AG09319 (cell line): ENCODE measurements around the gene PAX6.

ENCODE experiments used
- DNase-seq: peaks from one replicate; pipeline ENCODE4 v3.0.0-alpha.2; 2010; ENCODE audit warnings: low read depth; ENCODE audit errors: extremely low read depth
- CTCF ChIP-seq: IDR thresholded peaks from 2 replicates; pipeline ENCODE4 v1.5.1; 2011; ENCODE audit warnings: low read depth, mild to moderate bottlenecking, inconsistent platforms, low read length, moderate library complexity

Gene PAX6

GRCh38 chr11:31780480-31780971, 30.6 kb downstream of the PAX6 start:
- DNase-seq, result no peak

GRCh38 chr11:31780078-31780477, 31.0 kb downstream of the PAX6 start:
- TF ChIP-seq CTCF, result no peak
- DNase-seq, result no peak

More at GRCh38 chr11:31780480-31780971, 30.6 kb downstream of the PAX6 start:
- no peak for TF ChIP-seq CTCF

- no peak for TF ChIP-seq CTCF
- no peak for DNase-seq
Observed at GRCh38 chr11:31779374-31779791, 31.7 kb downstream of the PAX6 start.

GRCh38 chr11:31772412-31772811, 38.7 kb downstream of the PAX6 start:
- no peak for TF ChIP-seq CTCF
- no peak for DNase-seq

- DNase-seq, result no peak
- no peak for TF ChIP-seq CTCF
Observed at GRCh38 chr11:31770011-31770700, 41.0 kb downstream of the PAX6 start.

- TF ChIP-seq CTCF, result no peak
- no peak for DNase-seq
Observed at GRCh38 chr11:31768749-31769640, 42.1 kb downstream of the PAX6 start.

GRCh38 chr11:31767685-31768084, 43.4 kb downstream of the PAX6 start:
- no peak for TF ChIP-seq CTCF
- no peak for DNase-seq
